ENCODE data around the gene SLC9A3.
"Not testable (repeated sequence)": the region's sequence is repeated elsewhere in the genome, so short reads cannot be mapped to it uniquely, and the experiment has no call there.

SLC9A3 gene

DNA sequence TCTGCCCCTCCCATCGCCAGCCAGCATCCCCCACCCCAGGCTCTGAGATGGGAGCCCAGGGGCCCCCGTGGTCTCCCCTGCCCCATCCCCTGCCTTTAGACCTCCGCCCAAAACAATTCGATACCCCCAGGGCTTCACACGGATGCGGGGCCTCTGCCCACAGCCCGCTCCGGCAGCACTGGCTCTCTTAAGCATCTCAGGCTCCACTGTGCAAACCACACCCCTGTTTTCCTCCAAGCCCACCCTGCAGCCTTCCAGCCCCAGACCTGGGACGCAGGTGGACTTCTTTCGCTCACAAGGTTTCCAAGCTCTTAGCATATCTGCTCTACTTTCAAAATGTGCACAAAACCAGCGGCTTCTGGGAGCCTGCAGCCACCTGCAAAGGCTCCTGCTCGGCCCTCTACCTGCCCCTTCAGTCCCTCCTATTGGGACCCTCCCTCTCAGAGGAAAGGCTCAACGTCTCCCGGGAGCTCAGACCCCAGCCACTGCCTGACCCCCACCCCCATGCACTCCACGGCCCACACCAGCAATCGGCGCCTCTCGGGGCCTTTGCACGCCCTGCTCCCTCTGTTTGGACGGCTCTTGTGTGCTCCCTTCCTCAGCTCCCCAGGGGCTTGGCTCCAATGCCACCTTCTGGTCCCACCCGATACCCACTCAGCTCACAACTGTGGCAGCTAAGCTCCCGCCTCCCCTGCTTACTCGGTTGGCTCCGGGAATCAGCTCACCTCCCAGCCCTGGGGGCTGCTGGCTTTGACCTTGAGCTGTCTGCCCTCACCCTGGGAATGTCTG is 918 bp upstream of the SLC9A3 start:
- no peak for DNase-seq

DNA sequence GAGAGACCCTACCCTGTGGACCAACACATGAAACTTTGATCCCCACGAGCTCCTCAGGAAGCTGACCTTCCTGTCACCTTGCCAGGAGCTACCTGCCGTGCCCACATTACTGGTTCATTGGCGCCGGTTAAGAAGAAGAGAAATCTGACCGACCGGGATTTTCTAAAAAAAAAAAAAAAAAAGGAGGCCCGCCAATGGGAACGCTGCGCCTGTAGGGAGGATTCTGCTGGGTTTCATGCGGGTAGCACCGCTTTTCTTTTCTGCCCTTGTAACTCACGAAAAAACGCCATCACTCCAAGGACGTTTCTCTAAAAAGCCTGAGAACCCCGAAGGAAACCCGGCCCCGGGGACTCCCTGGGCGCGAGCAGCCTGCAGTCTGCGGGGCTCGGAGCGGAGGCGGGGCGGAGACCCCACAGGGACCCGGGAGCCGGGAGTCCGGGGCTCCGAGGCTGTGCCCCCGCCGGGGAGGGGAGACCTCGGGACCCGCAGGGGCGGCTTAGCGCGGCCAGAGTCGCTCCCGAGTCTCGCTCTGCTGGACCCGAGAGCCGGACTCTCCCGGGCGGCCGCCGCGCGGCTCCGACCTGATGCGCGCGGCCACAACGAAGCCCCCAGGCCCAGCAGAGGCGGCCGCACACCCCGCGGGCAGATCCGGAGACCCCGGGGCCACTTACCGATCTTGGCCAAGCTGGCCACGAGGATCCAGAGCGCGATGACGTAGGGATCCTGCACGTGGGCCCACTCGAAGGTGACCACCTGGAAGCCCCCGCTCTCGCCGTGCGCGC is 617 bp downstream of the SLC9A3 start:
- DNase-seq, result no peak

DNA sequence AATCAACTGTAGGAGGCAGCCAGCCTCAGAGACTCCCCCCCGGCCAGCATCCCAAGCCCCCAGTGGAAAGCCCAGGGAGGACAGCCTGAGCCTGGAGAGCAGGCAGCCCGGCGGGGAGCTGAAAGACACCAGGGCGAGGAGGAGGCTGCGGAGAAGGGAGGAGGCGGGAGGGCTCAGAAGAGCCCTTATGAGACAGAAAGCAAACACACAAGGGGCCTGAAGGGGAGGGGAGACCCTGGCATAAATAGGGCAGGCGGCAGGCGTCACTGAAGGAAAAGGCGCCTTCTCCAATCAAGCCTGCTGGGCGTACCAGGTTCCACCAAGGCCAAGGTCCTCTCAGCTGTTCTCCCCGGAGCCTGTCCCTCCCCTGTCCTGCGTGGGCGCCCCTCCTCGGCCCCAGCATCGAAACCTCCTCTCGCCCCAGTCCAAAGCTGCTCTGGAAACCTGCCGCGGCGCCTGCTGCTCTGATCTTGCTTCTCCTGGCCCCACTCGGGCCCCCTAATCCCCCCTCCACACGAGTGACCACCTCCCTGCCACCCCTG is 1.3 kb downstream of the SLC9A3 start:
- no peak for DNase-seq

DNA sequence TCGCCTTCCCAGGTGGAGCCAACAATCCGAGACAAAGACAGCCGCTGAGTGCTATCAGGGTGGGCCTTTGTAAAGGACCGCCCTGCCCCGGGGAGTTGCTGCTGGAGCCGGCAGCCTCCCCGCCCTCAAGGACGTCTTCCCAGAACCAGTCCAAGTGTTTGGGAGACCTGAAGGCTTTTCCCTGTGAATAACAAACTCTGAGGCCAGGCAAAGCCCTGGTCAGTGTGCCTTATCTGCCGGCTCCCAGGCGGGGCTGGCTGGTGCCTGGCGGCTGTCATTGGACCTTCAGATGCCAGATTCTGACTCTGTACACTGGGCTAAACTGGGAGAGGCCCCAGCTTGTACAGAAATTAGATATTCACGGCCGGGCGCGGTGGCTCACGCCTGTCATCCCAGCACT is 2.1 kb downstream of the SLC9A3 start:
- DNase-seq, result no peak

DNA sequence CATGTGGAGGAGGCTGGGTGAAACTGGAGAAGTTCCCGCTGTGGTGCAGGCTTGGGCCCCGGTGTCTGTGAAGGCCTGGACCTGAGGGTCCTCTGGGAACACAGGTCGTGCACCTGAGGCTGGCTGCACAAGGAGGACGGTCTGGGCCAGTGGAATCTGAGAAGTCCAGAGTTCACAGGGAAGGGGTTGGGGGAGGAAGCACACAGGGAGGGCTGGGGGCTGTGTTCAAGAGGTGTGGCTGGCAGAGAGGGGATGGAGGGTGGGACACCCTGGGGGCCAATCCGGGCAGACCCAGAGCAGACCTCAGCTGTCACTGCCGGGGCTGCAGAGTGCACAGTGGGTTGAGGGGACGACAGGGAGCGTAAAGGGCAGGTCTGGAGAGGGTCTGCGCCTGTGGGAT is 2.6 kb downstream of the SLC9A3 start:
- no peak for DNase-seq

DNA sequence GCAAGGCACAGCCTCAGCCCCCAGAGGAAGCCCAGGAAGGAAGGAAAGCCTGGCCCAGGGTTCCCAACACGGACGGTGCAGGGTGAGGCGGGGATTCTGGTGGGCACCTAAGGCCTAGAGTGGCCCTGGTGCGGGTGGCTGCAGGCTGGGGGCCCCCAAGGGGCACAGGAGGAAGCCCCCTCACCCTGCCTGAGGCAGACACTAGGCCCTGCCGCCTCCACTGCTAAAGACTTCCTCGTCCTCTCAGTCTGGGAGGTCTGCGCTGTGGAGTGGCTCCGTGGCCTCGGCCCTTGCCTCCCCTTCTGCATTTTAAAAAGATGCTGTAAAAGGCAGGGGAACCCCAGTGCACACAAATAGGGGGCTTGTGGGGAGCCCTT is 3.4 kb downstream of the SLC9A3 start:
- DNase-seq, result no peak

DNA sequence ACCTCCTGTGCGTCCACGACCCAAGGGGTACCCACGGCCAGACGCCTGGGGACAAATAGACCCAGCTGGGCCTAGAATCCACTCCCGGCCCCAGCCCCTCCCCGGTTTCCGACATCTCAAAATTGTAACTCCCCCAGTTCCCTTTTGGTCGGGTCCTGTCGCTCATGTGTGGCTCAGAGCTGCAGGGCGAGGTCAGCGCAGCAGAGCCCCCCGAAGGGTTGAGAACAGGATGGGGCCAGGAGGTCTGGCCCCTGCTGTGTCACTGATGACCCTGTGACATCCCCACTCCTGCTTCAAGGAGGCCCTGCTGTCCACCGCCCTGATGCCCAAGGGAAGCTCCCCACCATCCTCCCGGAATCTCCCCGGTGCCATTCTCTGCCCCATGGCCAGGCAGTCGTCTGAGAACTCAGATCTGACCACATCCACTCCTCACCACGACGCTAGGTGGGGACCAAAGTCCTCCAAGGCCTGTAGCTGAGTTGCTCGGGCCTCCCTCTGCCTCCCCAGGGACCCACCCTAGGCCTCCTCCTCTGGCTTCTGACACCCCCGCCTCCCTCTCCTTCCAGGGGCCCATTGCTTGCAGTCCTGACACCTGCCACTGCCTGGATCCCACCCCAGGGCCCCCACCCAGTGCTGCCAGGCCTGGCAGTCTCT is 3.9 kb downstream of the SLC9A3 start:
- DNase-seq, result no peak

DNA sequence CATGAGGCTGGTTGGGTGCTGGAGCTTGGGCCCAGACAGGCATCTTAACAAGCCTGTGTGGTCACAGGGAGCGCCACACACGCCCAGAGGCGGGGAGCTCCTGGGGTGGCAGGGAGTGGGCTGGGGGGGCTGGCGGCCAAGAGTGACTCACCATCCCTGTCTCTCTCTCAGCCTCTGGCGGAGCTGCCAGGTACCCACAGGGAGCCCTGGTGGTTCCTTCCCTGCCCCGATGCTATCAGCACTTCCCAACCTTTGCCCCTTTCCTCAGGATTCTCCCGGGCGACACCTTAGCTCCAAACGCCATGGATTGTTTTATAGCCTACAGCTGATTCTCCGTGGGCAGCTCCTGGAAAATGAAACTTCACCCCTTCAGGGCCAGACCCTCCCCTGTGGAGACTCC is 5.5 kb downstream of the SLC9A3 start:
- DNase-seq, result no peak

DNA sequence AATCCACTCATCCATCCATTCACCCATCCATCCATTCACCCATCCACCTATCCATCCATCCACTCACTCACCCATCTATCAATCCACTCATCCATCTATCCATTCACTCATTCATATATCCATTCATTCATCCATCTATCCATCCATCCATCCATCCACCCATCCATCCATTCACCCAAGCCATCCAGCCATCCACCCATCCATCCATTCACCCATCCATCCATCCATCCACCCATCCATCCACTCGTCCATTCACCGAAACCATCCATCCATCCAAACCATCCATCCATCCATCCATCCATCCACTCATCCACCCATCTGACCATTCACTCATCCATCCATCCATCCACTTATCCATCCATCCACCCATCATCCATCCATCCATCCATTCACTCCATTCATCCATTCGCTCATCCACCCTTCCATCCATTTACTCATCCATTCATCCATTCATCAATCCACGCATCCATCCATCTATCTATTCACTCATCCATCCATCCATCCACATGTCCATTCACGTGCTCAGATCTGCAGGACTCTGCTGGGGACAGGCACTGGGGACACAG is 6.6 kb downstream of the SLC9A3 start:
- no peak for DNase-seq

DNA sequence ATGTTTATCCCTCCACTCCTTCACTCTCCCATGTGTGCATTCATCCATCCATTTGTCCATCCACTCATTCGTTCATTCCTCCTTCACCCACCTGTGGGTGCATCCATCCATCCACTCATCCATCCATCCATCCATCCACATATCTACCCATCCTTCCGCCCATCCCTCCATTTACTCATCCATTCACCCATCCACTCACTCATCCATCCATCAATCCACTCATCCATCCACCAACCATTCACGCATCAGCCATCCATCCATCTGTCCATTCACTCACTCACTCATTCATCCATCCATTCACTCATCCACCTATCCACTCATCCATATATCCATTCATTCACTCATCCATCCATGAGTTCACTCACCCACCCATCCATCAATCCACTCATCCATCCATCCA is 7.3 kb downstream of the SLC9A3 start:
- DNase-seq, result no peak

DNA sequence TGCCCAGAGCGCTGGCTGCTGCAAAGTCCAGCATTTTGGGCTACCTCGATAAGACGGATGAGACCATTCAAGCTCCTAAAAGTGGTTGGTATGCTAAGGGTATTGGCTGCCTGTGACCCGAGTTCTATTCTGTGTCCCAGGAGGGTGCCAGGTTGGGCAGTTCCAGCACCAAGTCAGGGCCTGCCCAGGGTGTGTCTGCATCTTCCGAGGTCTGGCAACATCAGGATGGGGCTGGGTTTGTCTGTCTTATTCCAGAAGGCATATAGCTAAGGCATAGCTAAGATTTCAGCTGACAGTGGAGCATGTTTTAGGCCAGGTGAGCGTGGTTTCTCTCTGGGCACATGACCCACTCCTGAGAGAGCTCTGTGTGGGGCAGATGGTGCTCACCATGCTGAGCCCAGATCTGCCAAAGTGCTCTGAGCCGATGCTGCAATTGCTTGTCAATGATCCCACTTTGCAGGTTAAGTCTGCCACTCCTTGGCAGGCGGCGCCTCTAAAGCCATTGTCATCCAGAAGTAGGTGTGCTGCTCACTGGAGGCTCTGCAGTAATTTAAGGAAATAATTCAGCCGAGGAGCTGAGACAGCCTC is 7.8 kb downstream of the SLC9A3 start:
- no peak for DNase-seq

DNA sequence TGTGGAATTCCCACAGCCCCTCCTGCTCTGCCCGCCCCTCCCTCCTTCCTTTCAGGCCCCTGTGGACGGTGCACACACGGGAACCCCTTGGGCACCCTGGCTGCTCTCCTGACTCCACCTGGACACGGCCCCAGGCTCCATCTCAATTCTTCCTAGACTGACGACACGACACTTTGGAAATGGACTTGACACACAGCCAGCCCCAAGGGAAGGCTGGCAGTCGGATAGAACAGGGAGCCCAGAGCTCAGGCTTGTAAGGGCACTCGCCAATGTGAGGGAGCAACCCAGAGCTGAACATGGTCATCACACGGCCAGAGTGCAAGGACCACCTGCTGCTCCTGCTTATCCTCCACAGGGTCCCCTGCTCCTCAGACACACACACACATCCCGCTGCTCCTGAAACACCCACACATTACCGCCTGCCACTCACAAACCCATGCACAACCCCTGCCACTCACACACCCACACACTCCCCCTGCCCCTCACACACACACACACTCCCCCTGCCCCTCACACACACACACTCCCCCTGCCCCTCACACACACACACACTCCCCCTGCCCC is 8.9 kb downstream of the SLC9A3 start:
- DNase-seq, result no peak

DNA sequence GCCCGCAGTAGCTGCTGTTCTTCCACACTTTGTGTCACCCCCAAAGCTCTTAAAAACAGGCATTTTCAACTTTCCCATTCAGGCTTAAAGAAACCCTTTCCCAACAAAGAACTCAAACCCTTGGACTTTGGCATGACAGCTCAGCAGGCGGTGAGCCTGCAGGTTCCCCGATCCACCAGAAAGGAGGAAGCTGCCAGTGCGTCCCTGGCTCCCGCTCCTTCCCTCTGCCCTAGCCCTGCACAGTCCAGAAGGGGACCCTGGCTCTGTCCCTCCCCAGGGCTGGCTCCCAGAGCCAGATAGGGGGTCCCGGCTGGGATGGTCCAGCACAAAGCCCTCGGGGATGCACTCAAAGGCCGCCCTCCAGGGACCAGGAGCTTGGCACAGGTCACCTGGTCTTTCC is 9.6 kb downstream of the SLC9A3 start:
- DNase-seq, result no peak

DNA sequence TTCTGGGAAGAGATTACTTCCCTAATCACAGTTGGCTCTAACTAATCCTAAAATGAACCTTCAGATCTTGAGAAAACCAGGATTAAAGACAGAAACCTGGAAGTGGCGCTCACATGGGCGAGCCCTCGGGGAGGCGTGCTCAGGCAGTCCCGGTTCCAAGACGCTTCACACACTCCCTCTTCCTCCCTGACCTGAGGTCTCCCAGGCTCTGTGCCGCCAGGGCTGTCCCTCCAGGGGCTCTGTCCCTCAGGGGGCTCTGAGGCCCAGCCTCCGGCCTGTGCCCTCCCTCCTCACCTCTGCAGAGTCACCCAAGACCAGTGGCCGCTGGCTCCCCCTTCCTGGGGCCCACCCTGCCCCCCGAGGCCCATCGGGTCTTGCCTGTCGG is 10.2 kb downstream of the SLC9A3 start:
- no peak for DNase-seq

DNA sequence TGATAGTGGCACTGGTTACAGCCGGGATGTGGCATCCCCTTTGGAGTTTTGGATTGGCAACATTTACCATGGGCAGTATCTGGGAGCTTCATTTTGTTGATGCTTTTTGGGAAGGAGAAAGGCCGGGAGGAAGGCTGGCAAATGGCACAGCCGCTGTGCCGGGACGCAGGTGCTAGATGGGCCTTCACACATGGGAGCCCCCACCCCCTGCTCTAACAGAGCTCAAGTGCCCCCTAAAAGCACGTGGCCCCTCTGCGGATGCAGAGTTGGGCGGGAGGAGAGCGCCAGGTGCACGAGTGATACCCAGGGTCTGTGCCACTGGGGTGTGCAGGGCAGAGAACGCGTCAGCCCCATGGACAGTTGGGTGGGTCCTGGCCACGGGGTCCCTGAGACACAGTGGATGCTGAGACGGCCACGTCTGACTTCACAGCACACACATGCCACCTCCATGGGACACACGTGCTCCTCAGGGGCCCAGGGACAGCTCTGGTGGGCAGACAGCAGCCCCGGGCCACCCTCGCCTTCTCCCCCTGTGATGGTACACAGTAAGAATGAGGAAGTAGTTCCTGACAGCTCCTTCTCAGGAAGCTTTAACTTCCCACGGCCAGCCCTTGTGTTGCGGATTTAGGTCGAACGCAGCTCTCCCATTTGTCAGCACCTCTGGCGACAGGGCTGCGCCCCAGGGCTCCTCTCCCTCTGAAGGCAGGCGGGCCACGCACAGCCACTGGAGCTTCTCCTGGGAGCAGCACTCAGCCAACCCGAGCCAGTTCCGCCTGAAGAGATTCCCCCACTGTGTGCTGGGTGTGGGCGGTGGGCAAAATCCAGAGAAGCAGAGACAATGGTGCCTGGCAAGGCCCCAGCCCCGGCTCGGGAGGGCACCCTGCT is 10.8 kb downstream of the SLC9A3 start:
- no peak for DNase-seq

DNA sequence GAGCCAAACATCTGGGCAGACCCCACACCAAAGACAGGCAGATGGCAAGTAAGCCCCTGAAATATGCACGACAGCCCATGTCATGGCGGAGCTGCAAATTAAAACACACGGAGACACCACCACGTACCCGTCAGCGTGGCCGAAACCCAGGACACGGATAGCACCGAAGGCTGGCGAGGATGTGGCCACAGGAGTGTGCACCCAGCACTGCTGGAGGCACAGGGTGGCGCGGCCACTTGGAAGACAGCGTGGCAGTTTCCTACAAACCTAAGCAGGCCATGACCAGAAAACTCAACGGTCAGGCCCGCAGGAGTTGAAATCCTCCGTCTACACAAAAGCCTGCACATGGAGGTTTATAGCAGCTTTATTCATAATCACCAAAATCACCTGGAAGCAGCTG is 12.8 kb downstream of the SLC9A3 start:
- no peak for DNase-seq

DNA sequence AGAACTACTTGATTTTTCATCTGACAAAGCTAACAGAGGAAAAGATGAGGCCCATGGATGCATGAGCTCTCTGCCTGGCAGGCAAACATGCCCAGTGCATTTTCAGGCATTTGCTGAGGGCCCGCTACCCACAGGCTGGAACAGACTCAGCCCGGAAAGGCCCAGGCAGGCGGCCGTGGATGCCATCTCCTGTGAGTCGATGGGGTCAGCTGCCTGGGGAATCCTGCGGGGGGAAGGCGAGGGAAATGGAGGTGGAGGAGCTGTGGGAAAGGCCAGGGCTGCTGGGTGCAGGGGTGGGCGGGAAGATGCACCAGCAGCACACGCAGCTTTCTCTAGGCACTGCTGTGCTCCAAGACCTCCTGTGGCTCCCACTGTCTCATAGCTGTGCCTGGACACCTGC is 13.7 kb downstream of the SLC9A3 start:
- no peak for DNase-seq

DNA sequence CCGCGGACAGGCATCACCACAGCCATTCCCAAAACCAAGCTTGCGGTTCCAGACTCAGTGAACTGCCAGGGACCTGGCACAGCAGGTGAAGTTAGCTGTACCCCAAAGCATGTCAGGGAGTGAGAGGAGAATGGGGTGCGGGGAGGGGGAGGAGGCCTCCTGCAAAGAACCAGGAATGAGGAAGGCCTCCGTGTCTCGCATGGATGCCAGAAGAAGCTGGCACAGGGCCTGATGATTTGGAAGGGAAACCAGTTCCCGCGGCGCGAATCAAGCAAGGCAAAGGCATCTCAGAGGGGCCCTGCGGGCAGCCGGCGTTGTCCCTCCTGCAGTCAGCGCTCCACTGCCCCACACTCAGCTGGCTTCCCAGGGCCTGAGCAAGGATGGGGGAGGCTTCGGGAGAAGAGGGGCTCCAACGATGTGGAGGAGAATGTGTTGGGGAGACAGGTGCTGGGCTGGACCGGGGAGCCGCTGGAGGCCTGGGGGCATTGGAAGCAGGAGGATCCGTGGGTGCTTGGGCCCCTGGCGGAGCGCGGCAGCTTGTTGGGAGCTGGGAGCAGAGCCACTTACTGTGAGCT is 14.6 kb downstream of the SLC9A3 start:
- DNase-seq, result no peak

DNA sequence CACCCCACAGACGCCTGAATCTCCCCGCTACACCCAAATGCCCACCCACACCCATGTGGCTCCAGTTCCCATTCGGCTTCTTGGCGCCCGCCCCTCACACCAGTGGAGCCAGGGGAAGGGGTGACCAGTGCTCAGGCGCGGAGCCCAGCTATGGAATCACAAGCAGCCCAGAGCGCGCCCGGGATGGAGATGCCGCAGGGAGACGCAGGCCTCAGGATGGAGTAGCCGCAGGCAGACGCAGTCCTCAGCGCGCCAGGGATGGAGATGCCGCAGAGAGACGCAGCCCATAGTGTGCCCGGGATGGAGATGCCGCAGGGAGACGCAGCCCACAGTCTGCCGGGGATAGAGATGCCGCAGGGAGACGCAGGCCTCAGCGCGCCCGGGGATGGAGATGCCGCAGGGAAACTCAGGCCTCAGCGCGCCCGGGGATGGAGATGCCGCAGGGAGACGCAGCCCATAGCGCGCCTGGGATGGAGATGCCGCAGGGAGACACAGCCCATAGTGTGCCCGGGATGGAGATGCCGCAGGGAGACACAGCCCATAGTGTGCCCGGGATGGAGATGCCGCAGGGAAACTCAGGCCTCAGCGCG is 16.2 kb downstream of the SLC9A3 start:
- DNase-seq, result not testable (repeated sequence)

DNA sequence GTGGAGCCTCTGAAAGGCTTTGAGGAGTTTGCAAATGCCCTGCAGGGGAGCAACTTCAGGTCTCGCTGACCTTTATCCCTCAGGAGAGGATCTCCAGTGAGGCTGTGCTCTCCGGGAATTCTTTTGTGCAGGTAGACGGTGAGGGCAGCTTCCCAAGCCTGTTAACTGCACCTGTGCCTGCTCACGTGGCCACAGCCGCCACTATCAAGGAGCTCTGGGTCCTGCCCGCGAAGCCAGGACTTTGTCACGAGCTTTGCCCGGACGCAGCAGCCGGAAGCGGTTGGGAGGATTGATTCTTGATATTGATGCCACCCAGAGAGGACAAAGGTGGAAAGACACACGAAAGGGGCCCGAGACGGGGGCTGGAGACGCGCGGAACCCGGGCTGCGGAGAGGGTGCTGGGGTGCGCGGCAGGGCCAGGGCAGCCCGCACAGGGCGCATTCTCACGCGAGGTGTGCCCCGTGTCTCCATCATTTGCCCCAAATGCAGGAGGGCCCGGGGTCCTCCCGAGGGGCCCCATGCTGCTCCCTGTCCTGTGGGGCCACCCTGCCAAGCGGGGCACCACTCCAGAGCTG is 18.2 kb downstream of the SLC9A3 start:
- no peak for DNase-seq
